Esophagus muscularis mucosa (tissue), 4 donors: ENCODE data around the gene CHEK1. TPM values are rescaled to one million over a fixed set of nuclear protein-coding genes. Genes with fewer than 3 reads are reported as not detected.

Experiments
- DNase-seq: peaks from one replicate; pipeline ENCODE4 v3.0.0-alpha.2; 2017; ENCODE audit errors: extremely low spot score
- H3K27ac ChIP-seq, 4 donors: fragments of 200-600 bp; sonication (generic); replicated peaks in 1 of 4; 1 replicate in 3 of 4; 2 replicates in 1 of 4; pipeline ENCODE4 v1.5.1; 2016 to 2019; ENCODE audit warnings: mild to moderate bottlenecking in 1 of 4
- H3K27me3 ChIP-seq, 4 donors: fragments of 200-600 bp; sonication (generic); one replicate each; pipeline versions ENCODE4 v1.5.1 to v1.6.0; 2016 to 2019
- H3K36me3 ChIP-seq, 4 donors: fragments of 200-600 bp; sonication (generic); one replicate each; pipeline ENCODE4 v1.5.1; 2016 to 2019
- H3K4me1 ChIP-seq, 4 donors: fragments of 200-600 bp; sonication (generic); one replicate each; pipeline ENCODE4 v1.5.1; 2016 to 2019
- H3K4me3 ChIP-seq, 4 donors: fragments of 200-600 bp; sonication (generic); 1 replicate in 2 of 4; 2 replicates in 2 of 4; pipeline ENCODE4 v1.5.1; 2016 to 2019; ENCODE audit warnings: mild to moderate bottlenecking in 4 of 4, moderate library complexity in 1 of 4
- H3K9me3 ChIP-seq, 4 donors: fragments of 200-600 bp; sonication (generic); 1 replicate in 3 of 4; 2 replicates in 1 of 4; pipeline ENCODE4 v1.5.1; 2016 to 2019
- EP300 ChIP-seq: sonication (generic); formaldehyde crosslinking; IDR thresholded peaks from one replicate; pipeline ENCODE4 v1.6.1; 2017; ENCODE audit warnings: antibody characterized with exemption
- POLR2A ChIP-seq: fragments of 450-650 bp; IDR thresholded peaks from one replicate; pipeline ENCODE4 v1.6.1; 2017; ENCODE audit warnings: antibody characterized with exemption, moderate library complexity, mild to moderate bottlenecking, low read depth
- POLR2AphosphoS5 ChIP-seq, 2 donors: sonication (generic); formaldehyde crosslinking; IDR thresholded peaks; one replicate each; pipeline ENCODE4 v1.6.1; 2017; ENCODE audit warnings: antibody characterized with exemption in 2 of 2
- WGBS: methylation state at CpG from one replicate; pipeline ENCODE4 v1.1.5; 2018; 5-methylcytosine and 5-hydroxymethylcytosine counted together
- intact Hi-C: fragments of 100-400 bp; cut with DNase I; formaldehyde crosslinking; loops from one replicate; pipeline ENCODE4 v1.15.1; 2023
- total RNA-seq, 4 donors: library from RNA; depleted of rRNA; stranded (reverse); fragments of >200 nt; gene quantifications; one replicate each; pipeline versions ENCODE4 v1.1.0 to v1.2.1, GENCODE V29; 2016
- TF ChIP-seq, protein P1 (sequence below), 3 experiments: fragments of 200-600 bp in 2 of 3; fragments of 450-650 bp in 1 of 3; sonication (generic) in 2 of 3; IDR thresholded peaks; one replicate each; pipeline ENCODE4 v1.5.1; 2017 to 2019; ENCODE audit warnings: antibody characterized with exemption in 3 of 3, mild to moderate bottlenecking in 2 of 3, moderate library complexity in 1 of 3

The CHEK1 gene
- total RNA-seq, 4 donors from 2014 or later = 1.9 to 4.2 (median 2.5) TPM

DNA sequence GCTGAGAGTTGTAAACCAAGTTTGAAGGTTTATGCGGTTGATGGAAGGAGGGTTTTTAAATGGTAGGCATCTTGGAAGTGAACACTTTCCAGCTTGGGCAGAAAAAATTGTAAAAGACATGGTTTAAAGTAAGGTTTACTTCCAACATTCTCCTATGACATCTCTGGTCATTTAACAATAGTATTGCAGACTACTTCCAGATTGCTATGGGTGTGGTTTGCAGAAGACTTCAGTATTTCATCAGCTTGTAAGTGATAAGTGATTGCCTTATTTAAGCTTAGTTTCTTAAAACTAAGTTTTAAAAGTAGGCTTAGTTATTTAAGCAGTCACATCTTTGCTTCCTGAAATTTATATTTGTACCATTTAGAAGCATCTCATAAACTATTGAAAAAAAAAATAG lies 39.5 kb upstream of the CHEK1 start:
- no peaks in the 10 kb centered on the region for H3K9me3 ChIP-seq
- H3K27me3 ChIP-seq = no peaks in the 10 kb centered on the region
- no peak overlapping the region for H3K4me3 ChIP-seq
- DNase-seq = no peak
- WGBS = 97% methylated on average over 1 of the region's 1 CpG
- no peaks in the 10 kb centered on the region for H3K4me1 ChIP-seq
- TF ChIP-seq EP300 (no peak), POLR2A (no peak), POLR2AphosphoS5 (IDR thresholded peaks at IDR 0.05) (no peak)
- TF ChIP-seq, protein P1, sequence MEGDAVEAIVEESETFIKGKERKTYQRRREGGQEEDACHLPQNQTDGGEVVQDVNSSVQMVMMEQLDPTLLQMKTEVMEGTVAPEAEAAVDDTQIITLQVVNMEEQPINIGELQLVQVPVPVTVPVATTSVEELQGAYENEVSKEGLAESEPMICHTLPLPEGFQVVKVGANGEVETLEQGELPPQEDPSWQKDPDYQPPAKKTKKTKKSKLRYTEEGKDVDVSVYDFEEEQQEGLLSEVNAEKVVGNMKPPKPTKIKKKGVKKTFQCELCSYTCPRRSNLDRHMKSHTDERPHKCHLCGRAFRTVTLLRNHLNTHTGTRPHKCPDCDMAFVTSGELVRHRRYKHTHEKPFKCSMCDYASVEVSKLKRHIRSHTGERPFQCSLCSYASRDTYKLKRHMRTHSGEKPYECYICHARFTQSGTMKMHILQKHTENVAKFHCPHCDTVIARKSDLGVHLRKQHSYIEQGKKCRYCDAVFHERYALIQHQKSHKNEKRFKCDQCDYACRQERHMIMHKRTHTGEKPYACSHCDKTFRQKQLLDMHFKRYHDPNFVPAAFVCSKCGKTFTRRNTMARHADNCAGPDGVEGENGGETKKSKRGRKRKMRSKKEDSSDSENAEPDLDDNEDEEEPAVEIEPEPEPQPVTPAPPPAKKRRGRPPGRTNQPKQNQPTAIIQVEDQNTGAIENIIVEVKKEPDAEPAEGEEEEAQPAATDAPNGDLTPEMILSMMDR (IDR thresholded peaks at IDR 0.05) = no peak
- no peak overlapping the region for H3K27ac ChIP-seq
- intact Hi-C loops = no loop called here
- H3K36me3 ChIP-seq = peaks cover 36 to 49% (median 40%) of the 10 kb centered on the region in 4 donors

DNA sequence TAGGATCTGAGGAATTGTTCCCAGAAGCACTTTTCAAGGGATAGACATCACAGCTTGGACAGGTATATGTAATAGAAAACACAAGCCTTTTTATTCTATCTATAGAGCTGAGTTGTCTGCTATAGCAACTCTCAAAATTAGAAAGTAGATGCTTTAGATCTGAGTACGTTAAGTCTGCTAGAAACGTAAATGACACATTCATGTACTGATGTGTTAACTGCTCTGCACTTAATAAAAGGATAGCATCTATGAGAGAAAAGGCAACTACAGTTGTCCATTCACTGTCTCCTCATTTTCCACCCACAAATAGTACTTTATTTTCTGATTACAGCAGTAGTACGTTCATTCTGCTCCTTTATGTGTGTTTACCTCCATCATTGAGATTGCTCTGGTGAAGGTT lies 38.3 kb upstream of the CHEK1 start:
- H3K36me3 ChIP-seq = peaks cover 24 to 38% (median 29%) of the 10 kb centered on the region in 4 donors
- peaks cover 0 to 9% (median 8%) of the 10 kb centered on the region in 4 donors for H3K4me1 ChIP-seq
- H3K9me3 ChIP-seq = no peaks in the 10 kb centered on the region
- DNase-seq = no peak
- H3K27ac ChIP-seq = no peak overlapping the region
- no peaks in the 10 kb centered on the region for H3K27me3 ChIP-seq
- no peak overlapping the region for H3K4me3 ChIP-seq
- no peak for TF ChIP-seq EP300
- TF ChIP-seq POLR2A = no peak
- intact Hi-C loops = no loop called here
- 83% methylated on average over 3 of the region's 3 CpGs for WGBS

DNA sequence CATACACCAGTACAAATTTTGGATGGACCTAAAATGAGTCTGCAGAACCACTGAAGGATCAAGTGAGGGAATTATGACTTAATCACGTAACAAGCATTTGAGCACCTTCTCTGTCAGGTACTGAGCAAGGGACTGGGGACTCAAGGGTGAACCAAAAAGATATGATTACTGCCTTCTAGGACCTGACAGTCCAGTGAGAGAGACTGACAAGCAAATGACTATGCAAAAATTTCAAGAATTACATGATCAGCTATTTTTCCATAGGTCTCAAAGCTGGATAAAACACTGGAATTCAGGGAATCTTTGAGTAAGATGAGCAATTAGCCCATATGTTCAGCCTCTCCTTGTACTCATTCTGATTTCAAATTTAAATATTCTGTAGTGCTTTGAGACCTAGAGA lies 37.5 kb upstream of the CHEK1 start:
- TF ChIP-seq EP300 (no peak), POLR2AphosphoS5 (IDR thresholded peaks at IDR 0.05) (no peak), POLR2A (no peak)
- TF ChIP-seq, protein P1 (IDR thresholded peaks at IDR 0.05) = no peak
- no peaks in the 10 kb centered on the region for H3K9me3 ChIP-seq
- no peak for DNase-seq
- intact Hi-C loops = no loop called here
- peaks cover 17 to 29% (median 21%) of the 10 kb centered on the region in 4 donors for H3K36me3 ChIP-seq
- H3K27me3 ChIP-seq = no peaks in the 10 kb centered on the region
- H3K27ac ChIP-seq = no peak overlapping the region
- no peak overlapping the region for H3K4me3 ChIP-seq
- WGBS = 93% methylated on average over 1 of the region's 1 CpG
- H3K4me1 ChIP-seq = peaks cover 0 to 10% (median 9%) of the 10 kb centered on the region in 4 donors

DNA sequence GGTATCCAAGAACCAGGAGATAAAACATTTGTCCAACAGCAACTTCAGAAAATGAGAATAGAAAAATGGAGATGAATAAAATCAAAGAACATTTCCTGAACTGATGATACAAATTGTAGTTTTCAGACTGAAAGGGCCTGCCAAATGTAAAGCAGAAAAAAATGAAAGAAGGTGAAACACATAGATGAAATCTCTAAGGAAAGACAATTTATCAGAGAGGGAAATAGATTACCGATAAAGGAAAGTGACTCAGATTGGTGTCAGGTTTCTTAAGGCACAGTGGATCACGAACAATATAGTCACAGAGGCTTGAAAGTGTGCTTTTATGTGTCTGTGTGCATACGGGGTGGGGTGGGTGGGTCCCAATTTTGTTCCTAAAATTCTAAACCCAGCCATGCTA lies 36.5 kb upstream of the CHEK1 start:
- H3K4me3 ChIP-seq = no peak overlapping the region

DNA sequence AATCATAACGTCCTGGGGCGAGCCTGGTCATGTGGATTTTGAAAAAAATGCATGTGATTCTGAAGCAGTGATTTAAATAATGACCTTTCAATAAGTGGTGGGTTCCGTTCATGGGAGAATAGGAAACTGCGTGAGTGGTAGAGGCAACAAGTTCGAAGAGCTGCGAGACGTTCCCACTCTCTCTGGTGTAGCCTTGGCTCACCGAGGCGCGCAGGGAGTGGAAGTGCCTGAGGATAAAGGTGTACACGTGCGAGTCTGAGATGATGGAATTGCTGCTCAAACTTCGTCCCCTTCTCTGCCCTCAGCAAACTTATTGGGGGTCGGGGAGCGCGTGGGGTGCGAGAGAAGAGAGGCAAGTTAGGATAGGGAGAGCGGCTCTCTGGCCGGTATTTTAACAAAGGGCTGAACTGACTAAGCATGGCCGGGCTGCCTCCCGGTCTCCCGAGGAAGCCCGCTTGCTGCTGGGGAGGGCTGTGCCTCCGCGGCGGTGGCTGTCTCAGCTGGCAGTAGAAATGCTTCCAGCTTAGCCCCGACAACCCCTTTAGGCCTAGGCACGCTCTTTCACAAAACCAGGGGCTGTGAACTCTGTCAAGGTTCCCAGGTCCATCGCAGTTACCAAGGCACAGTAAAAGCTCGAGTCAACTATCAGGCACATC lies 33.2 kb upstream of the CHEK1 start:
- TF ChIP-seq, protein P1 (IDR thresholded peaks at IDR 0.05) = no peak
- TF ChIP-seq EP300 = no peak
- TF ChIP-seq POLR2A = no peak
- no peak for TF ChIP-seq POLR2AphosphoS5 (IDR thresholded peaks at IDR 0.05)
- peak overlapping the region; percentile 95 to 99 (median 98) for H3K27ac ChIP-seq
- no peaks in the 10 kb centered on the region for H3K9me3 ChIP-seq
- peaks cover 0 to 5% (median under 1%) of the 10 kb centered on the region in 4 donors for H3K36me3 ChIP-seq
- peak overlapping the region; percentile 79 to 92 (median 86) for H3K4me3 ChIP-seq
- H3K27me3 ChIP-seq = no peaks in the 10 kb centered on the region
- peaks cover 13 to 46% (median 32%) of the 10 kb centered on the region in 4 donors for H3K4me1 ChIP-seq
- DNase-seq = no peak
- intact Hi-C loops = no loop called here
- under 1% methylated on average over 29 of the region's 30 CpGs for WGBS

More for the DNA sequence above, 36.5 kb upstream of the CHEK1 start:
- Histone ChIP-seq H3K36me3 (peaks cover 8 to 19% (median 11%) of the 10 kb centered on the region in 4 donors), H3K9me3 (no peaks in the 10 kb centered on the region), H3K27me3 (no peaks in the 10 kb centered on the region), H3K27ac (no peak overlapping the region), H3K4me1 (peaks cover 4 to 16% (median 13%) of the 10 kb centered on the region in 4 donors)
- no peak for DNase-seq
- no peak for TF ChIP-seq POLR2AphosphoS5 (IDR thresholded peaks at IDR 0.05)
- TF ChIP-seq, protein P1 (IDR thresholded peaks at IDR 0.05) = no peak
- no peak for TF ChIP-seq EP300
- no peak for TF ChIP-seq POLR2A
- 69% methylated on average over 3 of the region's 3 CpGs for WGBS
- intact Hi-C loops = no loop called here
